Urinary bladder (tissue), 4 donors: ENCODE measurements around the gene FCN2. TPM values are rescaled to one million over a fixed set of nuclear protein-coding genes. Genes with fewer than 3 reads are reported as not detected.

Source experiments
- DNase-seq: peaks from one replicate; pipeline ENCODE4 v3.0.0-alpha.2; 2015; ENCODE audit errors: extremely low spot score
- H3K27ac ChIP-seq: one replicate; pipeline ENCODE4 v1.5.1; 2013; ENCODE audit warnings: low read depth, mild to moderate bottlenecking, moderate library complexity
- H3K36me3 ChIP-seq: one replicate; pipeline ENCODE4 v1.6.1; 2013; ENCODE audit warnings: mild to moderate bottlenecking, moderate library complexity; ENCODE audit not compliant: insufficient read depth
- H3K4me1 ChIP-seq: one replicate; pipeline ENCODE4 v1.6.1; 2013; ENCODE audit warnings: mild to moderate bottlenecking, moderate library complexity; ENCODE audit not compliant: insufficient read depth
- H3K4me3 ChIP-seq: one replicate; pipeline ENCODE4 v1.5.1; 2013; ENCODE audit warnings: low read depth, low read length
- WGBS: extraction: QIAGEN DNeasy Blood & Tissue Kit; methylation state at CpG from one replicate; pipeline ENCODE4 v1.1.7; 2013; 5-methylcytosine and 5-hydroxymethylcytosine counted together
- polyA plus RNA-seq: library from polyadenylated mRNA; stranded (reverse); fragments of 200-250 nt; gene quantifications from one replicate; pipeline ENCODE4 v1.2.3, GENCODE V29; 2013
- total RNA-seq: library from RNA; depleted of rRNA; stranded (reverse); fragments of >200 nt; gene quantifications from one replicate; pipeline ENCODE4 v1.2.3, GENCODE V29; 2014
- donor health status: healthy with polysubstance abuse.
- donor health status: healthy.

The FCN2 gene
- total and polyA plus RNA-seq, 2 donors = 0.37 TPM; not detected in 1

DNA sequence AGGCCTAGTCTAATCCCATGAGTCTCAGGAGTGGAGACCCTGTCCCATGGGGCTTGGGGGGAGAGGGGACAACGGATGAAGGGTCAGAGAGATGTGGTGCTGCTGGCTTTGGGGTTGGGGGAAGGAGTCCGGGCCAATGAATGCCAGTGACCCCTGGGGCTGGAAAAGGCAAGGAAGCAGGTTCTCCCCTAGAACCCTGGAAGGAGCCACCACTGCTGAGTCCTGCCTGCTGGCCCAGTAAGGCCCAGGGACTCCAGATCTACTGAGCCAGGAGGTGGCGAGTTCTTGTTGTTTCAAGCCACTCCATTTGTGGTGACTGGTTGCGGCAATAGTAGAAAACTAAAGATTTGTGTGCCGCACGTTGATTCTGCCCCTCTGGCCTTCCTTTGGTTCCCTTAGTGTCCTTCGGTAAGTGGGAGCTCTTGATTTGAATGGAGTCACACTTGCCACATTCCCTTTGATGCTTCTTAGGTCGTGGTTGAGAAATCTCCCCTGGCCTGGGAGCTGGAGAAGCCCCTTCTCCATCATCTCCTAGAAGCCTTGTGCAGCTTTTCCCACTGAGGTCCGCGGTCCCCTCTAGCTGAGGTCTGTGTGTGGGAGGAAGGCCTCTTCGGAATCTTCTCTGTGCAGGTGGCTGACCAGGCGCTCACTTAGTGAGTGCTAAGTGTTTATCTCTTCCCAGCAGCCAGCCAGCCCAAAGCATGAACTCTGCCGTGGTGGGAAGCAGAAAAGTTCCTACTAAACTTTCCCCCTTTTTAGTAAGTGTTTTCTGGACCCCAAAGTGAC, 28.1 kb downstream of the FCN2 start:
- WGBS = 81% methylated on average over 13 of the region's 13 CpGs
- H3K27ac ChIP-seq = no peak overlapping the region
- H3K4me1 ChIP-seq = no peaks in the 10 kb centered on the region
- H3K4me3 ChIP-seq = no peak overlapping the region
- no peak for DNase-seq
- no peaks in the 10 kb centered on the region for H3K36me3 ChIP-seq

DNA sequence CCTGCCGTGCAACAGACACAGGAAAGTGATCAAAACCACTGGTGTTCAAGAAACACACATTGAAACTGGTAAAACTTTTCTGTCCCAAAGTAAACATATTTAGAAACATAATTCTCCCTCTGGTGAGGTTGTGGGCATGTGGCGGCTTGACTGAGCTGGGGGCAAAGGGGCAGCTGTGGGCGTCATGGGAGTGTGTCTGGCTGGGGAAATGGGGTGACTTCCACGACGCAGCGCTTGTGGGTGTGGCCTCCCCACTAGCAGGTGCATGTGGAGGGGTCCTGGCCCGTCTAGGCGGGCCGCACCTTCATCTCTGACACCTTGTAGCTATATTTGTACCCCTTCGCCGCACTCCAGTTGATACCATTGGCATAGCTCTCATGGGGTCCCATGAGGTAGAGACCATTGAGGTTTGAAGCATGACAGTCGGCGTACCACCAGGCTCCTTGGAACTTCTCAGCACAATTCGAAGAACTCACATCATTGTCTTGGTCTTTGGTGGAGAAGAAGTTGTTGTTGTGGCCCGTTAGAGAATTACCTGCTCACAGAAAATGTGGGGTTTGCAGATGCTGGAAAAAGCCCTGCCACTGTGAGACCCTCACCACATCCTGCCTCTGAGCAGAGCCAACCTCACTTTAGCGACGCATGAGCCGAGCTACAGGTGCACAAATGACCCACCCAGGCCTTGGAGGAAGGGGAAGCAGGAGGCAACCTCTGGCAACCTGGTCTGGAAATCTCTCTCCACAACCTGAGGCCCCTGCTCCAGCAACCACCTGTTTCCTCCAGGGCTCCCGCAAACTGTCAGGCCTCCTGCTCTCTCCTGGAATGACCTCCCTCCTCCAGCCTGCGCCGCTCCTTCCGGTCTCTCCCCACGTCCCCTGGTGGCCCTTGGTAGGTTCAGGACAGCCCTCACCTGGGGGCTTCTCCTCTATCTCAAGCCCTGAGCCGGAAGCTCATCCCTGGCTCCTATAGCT, 29.2 kb downstream of the FCN2 start:
- no peak for DNase-seq
- WGBS = 85% methylated on average over 24 of the region's 24 CpGs
- no peaks in the 10 kb centered on the region for H3K4me1 ChIP-seq
- H3K36me3 ChIP-seq = no peaks in the 10 kb centered on the region
- no peak overlapping the region for H3K27ac ChIP-seq
- H3K4me3 ChIP-seq = no peak overlapping the region

DNA sequence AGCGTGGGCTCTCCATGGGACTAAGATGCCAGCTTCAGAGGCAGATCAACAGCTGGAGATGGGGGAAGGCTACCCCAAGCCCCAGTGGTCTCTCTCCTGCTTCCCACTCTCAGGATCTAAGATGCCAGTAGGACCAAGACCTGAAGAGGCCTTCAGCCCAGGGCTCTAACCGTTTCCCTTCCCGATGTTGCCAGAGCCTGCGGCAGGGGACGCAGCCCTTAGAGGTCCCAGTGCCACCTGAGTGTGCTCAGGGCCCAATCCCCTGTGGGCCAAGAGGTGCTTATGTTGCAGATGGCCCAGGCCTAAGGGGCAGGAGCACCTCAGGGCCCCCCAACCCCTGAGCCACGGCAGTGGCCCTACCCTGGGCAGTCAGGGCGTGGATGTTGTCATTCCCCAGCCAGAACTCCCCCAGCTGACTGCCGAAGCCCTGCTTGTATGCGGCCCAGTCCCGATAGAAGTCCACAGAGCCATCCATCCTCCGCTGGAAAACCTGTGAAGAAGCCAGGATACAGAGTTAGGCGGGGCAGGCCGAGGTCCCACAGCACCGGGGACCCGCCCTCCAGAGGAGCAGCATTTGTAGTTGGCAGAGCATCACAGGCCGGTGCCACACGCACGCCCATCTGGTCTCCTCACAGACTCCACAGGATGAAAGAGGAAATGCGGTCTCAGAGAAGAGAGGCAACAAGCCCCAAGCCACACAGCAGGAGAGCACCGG, 31.7 kb downstream of the FCN2 start:
- no peak overlapping the region for H3K27ac ChIP-seq
- no peaks in the 10 kb centered on the region for H3K4me1 ChIP-seq
- no peak overlapping the region for H3K4me3 ChIP-seq
- H3K36me3 ChIP-seq = no peaks in the 10 kb centered on the region
- 92% methylated on average over 20 of the region's 20 CpGs for WGBS
- DNase-seq = no peak

DNA sequence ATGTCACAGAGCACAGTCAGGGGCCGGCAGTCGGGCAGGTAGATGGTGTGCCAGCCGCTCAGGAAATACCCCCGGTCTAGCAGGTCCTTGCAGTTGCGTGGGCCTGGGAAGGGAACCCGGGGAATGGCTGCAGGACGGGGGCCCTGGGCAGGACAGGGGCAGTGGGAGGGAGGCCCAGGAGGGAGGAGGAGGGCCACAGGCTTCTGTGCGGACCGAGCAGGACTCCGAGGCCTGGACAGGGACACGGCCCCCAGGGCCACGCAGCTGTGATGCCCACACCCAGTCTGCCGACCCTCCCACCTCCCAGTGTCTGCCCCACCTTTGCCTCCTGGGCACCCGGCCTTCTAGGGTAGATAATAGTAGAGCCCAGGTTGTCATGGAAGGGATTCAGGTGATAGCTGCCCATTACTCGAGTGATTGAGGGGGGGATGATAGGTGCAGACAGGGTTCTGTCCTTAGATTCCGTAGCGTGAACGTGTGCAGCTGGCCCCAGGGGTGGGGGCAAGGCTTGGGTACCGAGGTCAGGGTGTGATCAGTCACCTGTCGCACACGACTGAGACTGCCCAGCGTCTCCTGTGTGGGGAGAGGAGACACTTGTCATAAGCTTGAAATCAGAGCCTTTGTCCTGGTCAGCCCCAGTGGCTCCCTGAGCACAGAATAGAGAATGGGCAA, 32.6 kb downstream of the FCN2 start:
- Histone ChIP-seq H3K4me1 (no peaks in the 10 kb centered on the region), H3K27ac (no peak overlapping the region), H3K36me3 (no peaks in the 10 kb centered on the region), H3K4me3 (no peak overlapping the region)
- 88% methylated on average over 22 of the region's 22 CpGs for WGBS
- DNase-seq = no peak

DNA sequence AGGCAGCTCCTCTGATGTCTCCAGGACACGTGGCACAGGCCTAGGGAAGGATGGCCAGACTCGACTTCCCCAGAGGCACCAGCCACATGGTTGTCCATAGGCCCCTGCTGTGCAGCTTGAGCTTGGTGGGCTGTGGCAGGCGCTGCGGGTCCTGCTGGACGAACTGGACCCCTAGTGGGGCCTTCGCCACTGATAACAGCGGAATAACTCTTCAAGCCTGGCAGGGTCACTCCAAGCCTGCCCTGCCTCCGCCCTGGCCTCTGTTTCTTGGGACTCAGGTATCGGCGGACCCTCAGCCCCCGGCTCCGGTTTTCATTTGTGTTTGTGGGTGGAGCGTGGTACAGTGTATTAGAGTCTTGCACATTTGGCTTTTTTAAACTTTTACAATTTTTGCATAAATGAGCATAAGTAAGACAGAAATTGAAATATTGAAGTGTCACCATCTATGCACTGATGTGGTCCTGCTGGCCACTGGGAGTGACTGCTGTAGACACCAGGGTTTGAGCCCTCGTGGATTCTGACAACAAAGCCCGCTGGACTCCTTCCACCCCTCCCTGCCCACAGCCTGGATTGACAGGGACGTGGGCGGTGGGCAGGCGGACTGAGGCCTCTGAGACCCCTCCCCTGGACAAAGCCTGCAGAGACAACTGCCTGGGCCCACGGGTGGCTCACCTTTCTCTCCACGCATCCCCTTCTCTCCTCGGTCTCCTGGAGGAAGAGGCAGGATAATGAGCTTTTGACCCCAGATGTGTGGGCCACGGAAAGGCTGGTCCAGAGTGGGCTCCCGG, 33.3 kb downstream of the FCN2 start:
- no peak overlapping the region for H3K27ac ChIP-seq
- H3K4me3 ChIP-seq = no peak overlapping the region
- H3K36me3 ChIP-seq = no peaks in the 10 kb centered on the region
- H3K4me1 ChIP-seq = no peaks in the 10 kb centered on the region
- no peak for DNase-seq
- 84% methylated on average over 23 of the region's 23 CpGs for WGBS

DNA sequence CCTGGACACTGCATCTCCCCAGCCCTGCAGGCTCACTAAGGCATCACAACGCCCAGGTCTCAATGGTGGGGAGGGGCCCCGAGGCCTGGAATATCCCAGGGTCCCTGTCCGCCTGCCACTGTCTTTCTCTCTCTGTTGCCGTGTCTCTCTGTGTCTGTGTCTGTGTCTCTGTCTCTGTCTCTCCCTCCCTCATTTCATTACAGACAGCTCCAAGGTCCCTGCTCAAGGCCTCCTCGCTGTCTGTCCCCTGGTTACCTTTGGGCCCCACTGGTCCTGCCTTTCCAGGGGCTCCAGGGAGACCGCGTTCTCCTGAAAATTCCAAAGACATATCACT, 33.9 kb downstream of the FCN2 start:
- 75% methylated on average over 7 of the region's 7 CpGs for WGBS
- no peak overlapping the region for H3K27ac ChIP-seq
- no peaks in the 10 kb centered on the region for H3K4me1 ChIP-seq
- no peak for DNase-seq
- no peaks in the 10 kb centered on the region for H3K36me3 ChIP-seq
- no peak overlapping the region for H3K4me3 ChIP-seq

DNA sequence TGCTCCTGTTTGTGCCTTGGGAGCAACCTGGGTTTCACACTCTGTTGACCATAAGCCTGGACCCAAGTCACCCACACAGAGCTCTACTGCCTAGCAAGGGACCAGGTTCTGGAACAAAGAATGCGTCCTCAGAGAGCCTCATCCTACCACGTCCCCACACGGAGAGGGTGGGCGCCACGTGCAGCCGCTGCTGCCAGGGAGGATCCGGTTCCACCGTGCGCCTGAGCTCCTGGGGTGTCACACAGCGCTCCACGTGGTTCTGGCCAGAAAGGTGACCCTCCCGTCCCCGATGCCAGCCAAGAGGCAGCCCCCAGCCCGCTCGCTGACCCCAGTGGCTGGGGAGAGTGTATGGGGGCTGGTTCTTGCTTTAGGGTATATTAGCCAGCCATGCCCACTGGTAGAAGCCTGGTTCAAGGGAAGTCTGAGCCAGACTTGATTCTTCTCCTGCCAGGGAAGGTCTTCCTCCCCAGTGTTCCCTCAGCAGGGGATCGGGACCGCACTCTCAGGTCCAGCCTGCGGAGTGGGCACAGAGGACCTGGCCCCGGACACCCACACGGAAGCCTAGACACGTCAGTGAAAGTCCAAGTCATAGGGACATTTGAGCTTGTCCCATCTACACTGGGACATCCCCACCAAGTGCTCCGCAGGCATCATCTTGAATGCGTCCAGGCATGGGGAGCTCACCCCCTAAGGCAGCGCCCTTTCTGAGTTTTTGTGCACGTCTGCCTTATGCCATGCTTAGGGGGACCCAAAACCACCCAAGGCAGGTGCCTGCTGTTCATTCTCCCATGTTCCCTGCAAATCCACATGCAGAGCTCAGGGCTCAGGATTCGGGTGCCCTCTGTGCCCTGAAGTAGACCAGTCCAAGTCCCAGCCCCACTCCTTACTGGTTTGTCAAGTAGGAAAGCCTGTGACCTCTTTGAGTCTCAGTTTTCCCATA, 34.7 kb downstream of the FCN2 start:
- Histone ChIP-seq H3K36me3 (no peaks in the 10 kb centered on the region), H3K4me1 (no peaks in the 10 kb centered on the region), H3K27ac (no peak overlapping the region), H3K4me3 (no peak overlapping the region)
- WGBS = 90% methylated on average over 26 of the region's 26 CpGs
- no peak for DNase-seq

DNA sequence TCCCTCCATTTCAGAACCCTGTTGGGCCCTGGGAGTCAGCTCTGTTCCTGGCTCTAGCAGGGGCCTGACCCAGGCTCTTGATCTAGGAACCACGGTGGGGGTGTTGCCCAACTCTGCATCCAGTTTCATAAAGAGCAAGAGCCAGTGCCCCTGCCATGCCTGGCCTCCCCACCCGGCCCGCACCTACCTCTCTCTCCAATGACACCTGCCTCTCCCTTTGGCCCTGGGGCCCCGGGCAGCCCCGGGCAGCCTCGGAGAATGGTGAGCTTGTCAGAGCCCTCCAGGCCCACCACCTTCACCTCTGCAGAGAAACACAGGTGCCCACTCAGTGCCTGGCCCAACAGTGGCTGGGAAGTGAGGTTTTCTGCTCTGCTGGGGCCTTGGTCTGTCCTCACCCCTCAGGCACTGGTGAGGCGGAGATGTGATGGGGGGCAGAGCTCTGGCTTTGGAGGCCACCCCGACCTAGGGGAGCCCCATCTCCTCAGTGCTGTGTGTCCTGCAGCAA, 35.6 kb downstream of the FCN2 start:
- 83% methylated on average over 8 of the region's 8 CpGs for WGBS
- H3K36me3 ChIP-seq = no peaks in the 10 kb centered on the region
- DNase-seq = no peak
- no peaks in the 10 kb centered on the region for H3K4me1 ChIP-seq
- no peak overlapping the region for H3K27ac ChIP-seq
- H3K4me3 ChIP-seq = no peak overlapping the region

DNA sequence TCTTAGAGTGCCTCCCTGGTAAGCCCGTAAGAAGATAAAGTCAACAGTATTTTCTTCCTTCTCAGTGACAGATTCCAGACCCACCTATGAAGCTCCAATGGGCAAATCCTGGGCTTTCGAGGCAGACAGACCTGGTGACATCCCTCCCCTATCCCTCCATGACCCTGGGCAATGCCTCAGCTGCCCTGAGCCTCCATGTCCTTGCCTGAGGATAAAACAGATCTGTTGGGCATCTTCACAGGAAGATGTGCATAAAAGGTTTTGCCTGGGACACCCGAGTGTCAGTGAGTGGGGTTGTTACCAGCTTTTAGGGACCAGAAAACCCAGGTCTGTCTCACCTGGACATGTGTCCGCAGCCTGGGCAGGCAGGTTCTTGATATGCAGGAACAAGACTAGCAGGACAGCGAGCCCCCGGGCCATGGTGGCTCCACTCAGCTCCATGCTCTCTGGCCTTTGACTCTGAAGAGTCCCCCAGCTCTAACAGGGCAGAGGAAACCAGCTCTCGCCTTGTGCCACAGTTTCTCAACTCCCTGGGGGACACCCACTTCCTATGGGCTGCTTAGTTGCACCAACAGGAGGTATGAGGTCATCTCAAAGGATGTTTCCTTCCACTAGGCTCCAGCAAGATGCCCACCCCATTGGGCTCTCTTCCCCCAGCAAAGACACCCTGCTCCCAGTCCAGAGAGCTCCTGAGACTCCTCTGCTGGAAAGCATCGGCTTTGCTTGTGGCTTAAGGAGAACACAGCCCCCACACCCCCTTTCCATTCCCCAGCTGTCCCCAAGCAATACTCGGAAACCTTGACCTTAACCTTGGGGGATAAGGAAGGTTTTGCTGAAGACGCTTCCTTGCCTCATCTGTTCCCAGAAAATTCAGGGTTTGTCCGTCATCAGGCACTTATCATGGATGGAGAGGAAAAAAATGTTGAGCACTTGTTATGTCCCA, 37.1 kb downstream of the FCN2 start, which contains the start of gene FCN1:
Gene FCN1 (minus strand): TSS at position 482 of the 943 bp plus-strand sequence. CDS start 41 bp downstream, at position 441.
- no peak for DNase-seq
- no peaks in the 10 kb centered on the region for H3K4me1 ChIP-seq
- no peak within 1 kb of the TSS for H3K4me3 ChIP-seq
- H3K27ac ChIP-seq = no peak within 1 kb of the TSS
- H3K36me3 ChIP-seq = no peaks in the 10 kb centered on the region
- WGBS = 75% methylated on average over 11 of the region's 11 CpGs

DNA sequence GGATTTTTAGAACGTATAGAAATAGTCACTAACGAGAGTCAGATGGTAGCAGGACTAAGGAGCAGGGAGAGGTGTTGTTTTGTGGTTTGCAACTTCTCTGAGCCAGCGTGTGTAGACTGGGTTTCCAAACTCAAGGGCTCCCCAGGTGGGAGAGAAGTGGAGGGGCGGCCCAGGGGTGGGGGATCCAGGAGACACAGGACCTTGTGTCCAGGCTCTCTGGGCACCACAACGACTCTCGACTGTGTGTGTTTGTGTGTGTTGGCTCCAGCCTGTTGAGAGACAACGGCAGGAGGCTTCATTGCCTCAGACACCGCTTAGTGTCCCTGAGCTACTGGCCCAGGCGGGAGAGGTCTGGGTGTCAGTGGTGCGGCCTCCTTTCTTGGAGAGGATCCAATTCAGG, 38.0 kb downstream of the FCN2 start:
- no peak for DNase-seq
- Histone ChIP-seq H3K4me3 (no peak overlapping the region), H3K36me3 (no peaks in the 10 kb centered on the region), H3K27ac (no peak overlapping the region), H3K4me1 (no peaks in the 10 kb centered on the region)
- 90% methylated on average over 10 of the region's 10 CpGs for WGBS

DNA sequence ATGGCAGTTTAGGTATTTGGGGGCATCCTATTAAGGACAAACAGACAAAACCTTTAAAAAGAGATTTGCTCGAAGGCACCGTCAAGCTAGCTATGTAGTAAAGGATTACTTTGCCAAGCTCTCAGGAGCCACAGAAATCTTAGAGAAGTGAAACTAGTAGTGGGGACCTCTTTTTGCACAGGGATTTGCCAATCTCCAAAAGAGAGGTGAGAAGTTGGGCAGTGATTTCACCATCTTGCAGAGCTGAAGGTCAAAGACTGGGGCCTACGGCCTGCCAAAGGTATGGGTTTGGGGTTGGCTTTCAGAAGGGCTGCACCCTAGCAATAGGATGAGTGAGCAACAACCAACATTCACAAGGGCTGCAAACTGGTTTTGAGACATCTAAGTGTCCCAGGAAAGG, 38.7 kb downstream of the FCN2 start:
- WGBS = 94% methylated on average over 3 of the region's 3 CpGs
- H3K27ac ChIP-seq = no peak overlapping the region
- H3K36me3 ChIP-seq = no peaks in the 10 kb centered on the region
- H3K4me3 ChIP-seq = no peak overlapping the region
- H3K4me1 ChIP-seq = no peaks in the 10 kb centered on the region
- DNase-seq = no peak
